Measurements from ENCODE around the gene SEMA4G. TPM values are rescaled to one million over a fixed set of nuclear protein-coding genes. Genes with fewer than 3 reads are reported as not detected.

Gene SEMA4G
- total and polyA plus RNA-seq, 2 of the 13 experiments (the other 11 are each of a cell fraction or from before 2014, with no cell fraction given) = 46.2 to 207 TPM

GRCh38 chr10:101008823-101009423 lies 39.6 kb downstream of the SEMA4G start (continued):
- TF ChIP-seq ZNF687 (CRISPR knock-in tag; IDR thresholded peaks at IDR 0.05) (peak; percentile 80), SMAD3 (CRISPR knock-in tag; IDR thresholded peaks at IDR 0.05) (no peak), ZNF746 (CRISPR knock-in tag; IDR thresholded peaks at IDR 0.05) (0 out of 2 replicates have a peak, but pooled peaks have one; percentile 48), MYNN (CRISPR knock-in tag; IDR thresholded peaks at IDR 0.05; ENCODE audit: low read depth) (no peak), ZNF672 (CRISPR knock-in tag; IDR thresholded peaks at IDR 0.05) (no peak), ARID5B (CRISPR knock-in tag; IDR thresholded peaks at IDR 0.05) (0 out of 2 replicates have a peak, but pooled peaks have one; percentile 19), THAP11 (CRISPR knock-in tag; IDR thresholded peaks at IDR 0.05) (no peak; the same call in 1 of the 2 replicates), STAT5B (CRISPR knock-in tag; IDR thresholded peaks at IDR 0.05) (no peak), ZNF577 (CRISPR knock-in tag; IDR thresholded peaks at IDR 0.05; ENCODE audit: borderline replicate concordance, low read depth) (no peak), CHD2 (IDR thresholded peaks at IDR 0.05; ENCODE audit: low read depth, low read length) (peak; percentile 46; the same call in 1 of the 2 replicates), KLF11 (CRISPR knock-in tag; IDR thresholded peaks at IDR 0.05) (no peak), PRPF4 (IDR thresholded peaks at IDR 0.05; ENCODE audit: low read depth, low read length, poor library complexity, severe bottlenecking) (peak; percentile 91), ZNF552 (CRISPR knock-in tag; IDR thresholded peaks at IDR 0.05; ENCODE audit: borderline replicate concordance) (no peak), FOXP4 (CRISPR knock-in tag; IDR thresholded peaks at IDR 0.05) (peak; percentile 68; the same call in 1 of the 2 replicates), ZSCAN29 (CRISPR knock-in tag; conservative IDR thresholded peaks at IDR 0.05) (no peak), AGO2 (optimal IDR thresholded peaks at IDR 0.05; ENCODE audit: low read depth, low read length) (peak; percentile 5), ZNF138 (CRISPR knock-in tag; IDR thresholded peaks at IDR 0.05; ENCODE audit: low read depth) (no peak), ZNF18 (CRISPR knock-in tag; IDR thresholded peaks at IDR 0.05; ENCODE audit: insufficient replicate concordance) (no peak), SMC3 (IDR thresholded peaks at IDR 0.05; ENCODE audit: low read length) (no peak)
